Loucy (cell line): ENCODE data around the gene CCDC3.

Experiments
- CTCF ChIP-seq: fragments of 200-600 bp; sonication (generic); conservative IDR thresholded peaks from 2 replicates; pipeline ENCODE4 v1.5.1; 2014; ENCODE audit warnings: mild to moderate bottlenecking, antibody characterized with exemption, low read length
- EZH2phosphoT487 ChIP-seq: fragments of 200-600 bp; IDR thresholded peaks from 2 replicates; pipeline ENCODE4 v1.6.1; 2018; ENCODE audit warnings: antibody characterized with exemption, mild to moderate bottlenecking, moderate library complexity, borderline replicate concordance

DNA sequence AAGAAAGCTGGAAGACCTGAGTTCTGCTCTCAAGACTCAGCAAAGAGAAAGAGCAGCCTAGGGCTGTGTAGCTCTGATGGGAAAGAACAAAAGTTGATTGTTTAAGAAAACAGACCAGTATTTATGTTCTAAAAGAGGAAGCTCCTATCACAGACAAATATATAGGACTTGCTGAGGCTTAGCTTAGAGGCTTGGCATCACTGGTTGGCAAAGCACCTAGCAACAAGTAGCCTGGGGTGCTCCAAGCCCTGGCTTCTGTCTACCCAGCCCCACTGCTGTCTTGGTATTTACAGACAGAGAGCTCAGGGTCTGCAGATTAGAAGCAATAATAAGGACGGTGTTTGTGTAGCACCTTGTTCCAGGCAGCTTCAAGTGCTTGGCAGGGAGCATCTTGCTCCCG, 36.9 kb upstream of the CCDC3 start:
- no peak for TF ChIP-seq CTCF
- no peak for TF ChIP-seq EZH2phosphoT487
